HepG2 (cell line): ENCODE data around the gene TOX2. TPM values are rescaled to one million over a fixed set of nuclear protein-coding genes. Genes with fewer than 3 reads are reported as not detected.

Experiments used
- ATAC-seq: fragments of 200-7000 bp; cut with Tn5 transposase; 3 replicates; pipeline ENCODE4 v1.9.1; 2020; ENCODE audit warnings: mild to moderate bottlenecking, moderate library complexity
- BruUV-seq: library from RNA; stranded (reverse); fragments of 400-500 nt; replicated peaks from 2 replicates; lab custom pipeline; 2021; lab: Mats Ljungman, UMichigan
- CTCF ChIA-PET: fragments of 300-600 bp; formaldehyde crosslinking; extraction: SDS; loops from one replicate; lab custom pipeline; 2021; ENCODE audit warnings: low total read pairs, inconsistent platforms, low intra/inter-chr PET ratio; lab: Yijun Ruan, JAX
- POLR2A ChIA-PET: fragments of 350-600 bp; sonication (Branson Sonifier 250); formaldehyde crosslinking; loops from one replicate; lab custom pipeline; 2020; ENCODE audit warnings: antibody characterized with exemption, inconsistent platforms; lab: Yijun Ruan, JAX
- DNase-seq: peaks from one replicate; pipeline ENCODE4 v3.0.0-alpha.2; 2015; ENCODE audit warnings: low spot score
- FAIRE-seq: peaks from 3 replicates; lab custom pipeline; 2011; peaks lifted over from hg19 to GRCh38; lab: Jason Lieb, UNC
- H2AFZ ChIP-seq: one replicate; pipeline ENCODE4 v1.6.1; 2011; ENCODE audit warnings: low read length, inconsistent platforms
- H3K27ac ChIP-seq: fragments of 300-600 bp; 3 replicates; pipeline ENCODE4 v1.8.0; 2011; ENCODE audit warnings: mixed run types, mild to moderate bottlenecking, mixed read lengths, low read length, inconsistent platforms; ENCODE audit not compliant: insufficient read depth; ENCODE audit errors: extremely low read length
- H3K27me3 ChIP-seq, 2 experiments: fragments of 200-600 bp in 1 of 2; 2 replicates in 1 of 2; 3 replicates in 1 of 2; pipeline versions ENCODE4 v1.6.0 to v1.8.0; 2011; ENCODE audit warnings: low read length in 2 of 2, mild to moderate bottlenecking in 2 of 2, moderate library complexity in 2 of 2, inconsistent platforms in 1 of 2; ENCODE audit not compliant: insufficient read depth in 2 of 2, control insufficient read depth in 1 of 2
- H3K36me3 ChIP-seq, 2 experiments: fragments of 200-600 bp in 1 of 2; replicated peaks in 1 of 2; 2 replicates in 1 of 2; 3 replicates in 1 of 2; pipeline versions ENCODE4 v1.5.1 to v1.8.0; 2011; ENCODE audit warnings: low read length in 2 of 2, inconsistent platforms in 1 of 2; ENCODE audit not compliant: insufficient read depth in 2 of 2, control insufficient read depth in 1 of 2
- H3K4me1 ChIP-seq: 2 replicates; pipeline ENCODE4 v1.5.1; 2012; ENCODE audit warnings: low read length, inconsistent platforms; ENCODE audit not compliant: insufficient read depth
- H3K4me2 ChIP-seq: 2 replicates; pipeline ENCODE4 v1.6.0; 2011; ENCODE audit warnings: low read depth, low read length, inconsistent platforms
- H3K4me3 ChIP-seq, 3 experiments: fragments of 200-600 bp in 1 of 3; sonication (generic), shearing (Covaris generic) in 1 of 3; replicated peaks in 1 of 3; 2 replicates each; pipeline ENCODE4 v1.5.1; 2011 to 2016; ENCODE audit warnings: low read length in 3 of 3, inconsistent platforms in 2 of 3, low read depth in 2 of 3, mild to moderate bottlenecking in 2 of 3, control low read depth in 1 of 3, mixed read lengths in 1 of 3; ENCODE audit not compliant: insufficient read depth in 1 of 3
- H3K79me2 ChIP-seq: one replicate; pipeline ENCODE4 v1.6.1; 2011; ENCODE audit warnings: low read length, inconsistent platforms; ENCODE audit not compliant: insufficient read depth
- H3K9ac ChIP-seq: 2 replicates; pipeline ENCODE4 v1.6.0; 2011; ENCODE audit warnings: mild to moderate bottlenecking, low read depth, low read length, inconsistent platforms; ENCODE audit not compliant: insufficient read depth
- H3K9me3 ChIP-seq: 2 replicates; pipeline ENCODE4 v1.5.1; 2012; ENCODE audit warnings: mild to moderate bottlenecking, low read length
- H4K20me1 ChIP-seq: 2 replicates; pipeline ENCODE4 v1.6.0; 2011; ENCODE audit warnings: inconsistent platforms, mild to moderate bottlenecking, low read length, moderate library complexity; ENCODE audit not compliant: insufficient read depth
- MBNL3 ChIP-seq: fragments of 250-450 bp; sonication (Bioruptor Pico); conservative IDR thresholded peaks from 2 replicates; pipeline ENCODE4 v1.8.0; 2022; ENCODE audit warnings: mild to moderate bottlenecking, inconsistent platforms
- MXD4 ChIP-seq: IDR thresholded peaks from 2 replicates; pipeline ENCODE4 v1.6.1; 2016; ENCODE audit warnings: mild to moderate bottlenecking, missing biosample characterization, missing genetic modification reagents
- PAX8 ChIP-seq: sonication (generic); formaldehyde crosslinking; IDR thresholded peaks from 2 replicates; pipeline ENCODE4 v1.8.0; 2022; ENCODE audit warnings: mild to moderate bottlenecking, missing genetic modification reagents, borderline replicate concordance
- PCBP2 ChIP-seq: fragments of 200-400 bp; formaldehyde crosslinking; optimal IDR thresholded peaks from 2 replicates; pipeline ENCODE3; 2018; ENCODE audit warnings: low read length, low read depth; ENCODE audit not compliant: poor library complexity, severe bottlenecking
- SETDB1 ChIP-seq: sonication (generic); formaldehyde crosslinking; IDR thresholded peaks from 2 replicates; pipeline ENCODE4 v1.5.1; 2020; ENCODE audit warnings: missing genetic modification reagents, mild to moderate bottlenecking, borderline replicate concordance
- TARDBP ChIP-seq: sonication (generic); formaldehyde crosslinking; IDR thresholded peaks from 2 replicates; pipeline ENCODE4 v1.8.0; 2022; ENCODE audit warnings: mild to moderate bottlenecking, missing genetic modification reagents
- ZBTB14 ChIP-seq: sonication (generic); formaldehyde crosslinking; IDR thresholded peaks from 2 replicates; pipeline ENCODE4 v1.4.0; 2020; ENCODE audit warnings: missing genetic modification reagents
- ZNF225 ChIP-seq: sonication (generic); formaldehyde crosslinking; IDR thresholded peaks from 2 replicates; pipeline ENCODE4 v1.4.0; 2020; ENCODE audit warnings: mild to moderate bottlenecking, missing genetic modification reagents
- ZNF720 ChIP-seq: sonication (generic); formaldehyde crosslinking; IDR thresholded peaks from 2 replicates; pipeline ENCODE4 v1.4.0; 2020; ENCODE audit warnings: missing genetic modification reagents
- WGBS: methylation state at CpG from one replicate; pipeline ENCODE4 v1.1.6; 2017; ENCODE audit warnings: low lambda C conversion rate; 5-methylcytosine and 5-hydroxymethylcytosine counted together
- in situ Hi-C: cut with HindIII; loops from 2 replicates; pipeline ENCODE4 v1.10.0; 2017; ENCODE audit warnings: low pct_unique_long_range_greater_than_20kb; ENCODE audit not compliant: extremely low pct_ligation_motif_present
- intact Hi-C: fragments of 100-400 bp; cut with micrococcal nuclease; formaldehyde crosslinking; loops from one replicate; pipeline ENCODE4 v1.10.0; 2022; ENCODE audit not compliant: unreplicated experiment
- polyA plus RNA-seq, 8 experiments: library from polyadenylated mRNA; depleted of rRNA in 3 of 8; stranded (reverse) in 7 of 8; unstranded in 1 of 8; fragments of >200 nt; fragmentation: Illumina TruSeq in 4 of 8; extraction: Trizol in 4 of 8; gene quantifications; 2 replicates each; pipeline versions ENCODE4 v1.2.1 to v1.2.3, GENCODE V29; 2011 to 2016; ENCODE audit warnings: low read depth in 4 of 8, missing spikeins in 1 of 8, mixed read lengths in 1 of 8; ENCODE audit not compliant: insufficient read depth in 1 of 8
- total RNA-seq, 5 experiments: library from RNA; depleted of rRNA; stranded (reverse); fragments of >200 nt; fragmentation: Illumina TruSeq; extraction: Trizol; gene quantifications; 2 replicates each; pipeline ENCODE4 v1.2.3, GENCODE V29; 2016; ENCODE audit warnings: low read depth in 1 of 5

Gene TOX2
- total and polyA plus RNA-seq, 2 of the 13 experiments (the other 11 are each of a cell fraction or from before 2014, with no cell fraction given): not detected

- no peak for TF ChIP-seq SETDB1 (CRISPR knock-in tag)
- TF ChIP-seq MXD4: no peak
- TF ChIP-seq ZNF225 (CRISPR knock-in tag): no peak
- no peak for TF ChIP-seq MBNL3 (CRISPR knock-in tag)
- TF ChIP-seq ZNF720 (CRISPR knock-in tag): no peak
- no peak for TF ChIP-seq ZBTB14 (CRISPR knock-in tag)
- CTCF ChIA-PET: no interaction called here
- Histone ChIP-seq H3K27me3 (peaks cover 3 to 5% of the 10 kb centered on the region in 2 experiments; a peak in 3 of 5 replicates), H3K4me3 (no peak overlapping the region), H3K4me1 (no peaks in the 10 kb centered on the region), H3K36me3 (no peaks in the 10 kb centered on the region), H3K79me2 (no peaks in the 10 kb centered on the region), H3K4me2 (no peak overlapping the region), H3K27ac (no peak overlapping the region), H2AFZ (no peak overlapping the region), H3K9ac (no peak overlapping the region), H4K20me1 (no peaks in the 10 kb centered on the region; the same call in 1 of the 2 replicates), H3K9me3 (0 out of 2 replicates have a peak, but pooled peaks cover 3% of the 10 kb centered on the region)
- in situ Hi-C loops: no loop called here
- intact Hi-C loops: no loop called here
- ATAC-seq: no peak
- BruUV-seq: no TSS peak
- 3% methylated on average over 4 of the region's 4 CpGs for WGBS
- DNase-seq: no peak
- no peak for FAIRE-seq
- POLR2A ChIA-PET: no interaction called here
Observed at GRCh38 chr20:43987531-43987930, 72.9 kb downstream of the TOX2 start.

- ATAC-seq (no peak), DNase-seq (no peak), FAIRE-seq (no peak)
- POLR2A ChIA-PET: no interaction called here
- Histone ChIP-seq H3K36me3 (no peaks in the 10 kb centered on the region), H3K79me2 (no peaks in the 10 kb centered on the region), H3K4me3 (no peak overlapping the region), H3K4me2 (no peak overlapping the region), H3K9me3 (0 out of 2 replicates have a peak, but pooled peaks cover 3% of the 10 kb centered on the region), H3K4me1 (no peaks in the 10 kb centered on the region), H3K9ac (no peak overlapping the region), H2AFZ (no peak overlapping the region), H4K20me1 (no peaks in the 10 kb centered on the region), H3K27ac (no peak overlapping the region), H3K27me3 (peaks cover 2 to 3% of the 10 kb centered on the region in 2 experiments; a peak in 4 of 5 replicates)
- intact Hi-C loops (no loop called here), in situ Hi-C loops (no loop called here)
- no TSS peak for BruUV-seq
- WGBS: 3% methylated on average over 2 of the region's 2 CpGs
- CTCF ChIA-PET: no interaction called here
- TF ChIP-seq PCBP2 (no peak), TARDBP (CRISPR knock-in tag) (no peak), PAX8 (no peak)
Observed at GRCh38 chr20:43988451-43988850, 73.8 kb downstream of the TOX2 start.
